TTC549 (cell line): ENCODE results near the gene FOXC1.

Experiments
- FAIRE-seq: peaks from 2 replicates; lab custom pipeline; 2012; peaks lifted over from hg19 to GRCh38; lab: Jason Lieb, UNC

The FOXC1 gene

DNA sequence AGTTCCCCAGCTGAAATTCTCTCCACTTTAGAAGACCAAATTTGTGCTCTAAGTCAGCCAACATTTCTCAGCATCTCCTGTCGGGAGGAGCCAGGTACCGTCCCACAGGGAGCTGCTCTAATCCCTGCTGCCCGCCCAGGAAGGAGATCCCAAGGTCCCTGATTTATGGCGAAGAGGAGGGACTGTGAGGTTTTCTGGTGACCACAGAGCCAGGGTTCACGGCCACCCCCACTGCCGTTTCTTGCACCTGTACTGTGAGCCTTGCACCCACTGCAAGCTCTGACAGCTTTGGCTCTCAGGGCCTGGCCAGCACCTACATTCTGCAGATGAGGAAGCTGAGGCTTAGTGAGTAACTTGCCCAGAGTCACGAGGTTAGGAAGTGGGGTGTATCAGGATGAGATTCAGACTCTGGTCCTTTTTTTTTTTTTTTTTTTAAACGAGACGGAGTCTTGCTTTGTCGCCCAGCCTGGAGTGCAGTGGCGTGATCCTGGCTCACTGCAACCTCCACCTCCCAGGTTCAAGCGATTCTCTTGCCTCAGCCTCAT lies 34.9 kb downstream of the FOXC1 start:
- FAIRE-seq: no peak

DNA sequence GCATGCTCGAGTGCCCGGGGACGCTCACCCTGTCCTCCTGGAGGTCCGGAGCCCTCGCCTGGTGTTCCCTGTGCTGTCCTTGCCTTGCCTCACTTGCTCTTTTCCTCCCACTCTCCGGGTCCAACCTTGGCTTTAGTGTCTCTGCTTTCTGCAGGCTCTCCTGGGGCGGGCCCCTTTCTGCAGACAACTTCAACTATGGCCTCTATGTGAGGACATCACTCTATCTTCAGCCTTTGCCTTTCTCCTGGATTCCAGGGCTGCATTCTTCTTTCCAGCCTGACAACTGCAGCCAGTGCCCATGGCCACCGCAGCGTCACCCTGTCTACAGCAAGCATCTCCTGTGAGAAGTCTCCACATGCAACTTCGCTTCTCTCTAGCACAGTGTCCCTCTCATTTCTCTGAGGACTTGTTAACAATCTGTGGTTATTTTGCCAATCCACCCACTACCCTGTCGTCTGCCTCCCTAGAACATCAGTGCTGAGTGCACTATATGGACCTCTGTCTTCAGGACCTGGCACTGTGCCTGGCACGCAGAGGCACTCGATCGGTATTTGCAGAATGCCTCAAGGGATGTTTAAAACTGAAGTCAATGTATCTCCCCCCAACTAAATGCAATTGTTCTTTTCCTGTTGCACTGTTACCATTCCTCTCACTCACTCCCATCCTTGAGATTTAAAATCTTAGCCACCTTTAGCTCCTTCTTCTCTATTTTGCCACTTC lies 35.9 kb downstream of the FOXC1 start:
- FAIRE-seq: no peak

DNA sequence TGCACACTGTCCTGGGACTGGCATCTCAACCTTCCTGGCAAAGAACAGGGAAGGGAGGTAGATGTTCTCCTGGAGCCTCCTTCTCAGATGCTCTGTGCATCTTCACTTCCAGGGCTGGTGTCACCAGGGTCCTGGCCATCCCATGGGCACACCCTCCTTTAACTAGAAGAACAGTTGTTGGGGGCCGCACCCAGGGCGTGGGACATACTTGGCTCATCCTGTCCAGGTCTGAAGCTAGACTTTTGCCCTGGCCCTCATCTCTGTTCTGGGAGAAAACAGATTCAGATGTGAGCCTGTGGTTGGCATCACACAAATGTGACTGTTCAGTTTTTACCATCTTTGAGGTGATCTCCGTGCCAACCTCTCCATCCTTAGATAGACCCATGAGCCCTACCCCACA lies 41.6 kb downstream of the FOXC1 start:
- FAIRE-seq: no peak

DNA sequence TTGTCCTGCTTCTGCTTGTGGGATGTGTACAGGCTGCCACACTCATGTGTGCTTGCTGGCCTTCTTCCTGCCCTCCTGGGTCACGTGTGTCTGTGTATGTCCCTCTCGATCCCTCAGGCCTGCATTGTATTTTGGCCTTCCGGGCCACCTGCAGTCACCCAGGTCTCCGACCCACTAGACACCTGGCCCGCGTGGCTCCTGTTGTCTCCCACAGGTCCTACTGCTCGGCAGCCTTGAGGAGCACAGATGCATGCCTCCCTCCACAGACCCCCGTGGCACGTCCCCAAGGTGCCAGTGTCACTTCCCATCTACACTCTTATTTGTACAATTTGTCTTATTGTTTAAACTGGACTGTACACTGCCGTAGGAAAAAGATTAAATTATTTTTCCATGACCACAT lies 43.1 kb downstream of the FOXC1 start:
- FAIRE-seq: no peak

DNA sequence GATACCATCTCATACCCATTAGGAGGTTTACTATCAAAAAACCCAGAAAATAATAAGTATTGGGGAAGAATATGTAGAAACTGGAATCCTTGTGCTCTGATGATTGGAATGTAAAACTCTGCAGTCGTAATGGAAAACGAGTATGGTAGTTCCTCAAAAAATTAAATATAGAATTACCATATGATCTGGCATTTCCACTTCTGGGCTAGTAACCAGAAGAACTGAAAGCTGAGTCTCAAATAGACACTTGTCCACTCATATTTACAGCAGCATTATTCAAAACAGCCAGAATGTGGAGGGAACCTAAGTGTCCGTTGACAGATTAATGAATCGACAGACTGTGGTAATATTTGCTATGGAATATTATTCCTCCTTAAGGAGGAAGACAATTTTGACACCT lies 44.3 kb downstream of the FOXC1 start:
- FAIRE-seq: no peak

DNA sequence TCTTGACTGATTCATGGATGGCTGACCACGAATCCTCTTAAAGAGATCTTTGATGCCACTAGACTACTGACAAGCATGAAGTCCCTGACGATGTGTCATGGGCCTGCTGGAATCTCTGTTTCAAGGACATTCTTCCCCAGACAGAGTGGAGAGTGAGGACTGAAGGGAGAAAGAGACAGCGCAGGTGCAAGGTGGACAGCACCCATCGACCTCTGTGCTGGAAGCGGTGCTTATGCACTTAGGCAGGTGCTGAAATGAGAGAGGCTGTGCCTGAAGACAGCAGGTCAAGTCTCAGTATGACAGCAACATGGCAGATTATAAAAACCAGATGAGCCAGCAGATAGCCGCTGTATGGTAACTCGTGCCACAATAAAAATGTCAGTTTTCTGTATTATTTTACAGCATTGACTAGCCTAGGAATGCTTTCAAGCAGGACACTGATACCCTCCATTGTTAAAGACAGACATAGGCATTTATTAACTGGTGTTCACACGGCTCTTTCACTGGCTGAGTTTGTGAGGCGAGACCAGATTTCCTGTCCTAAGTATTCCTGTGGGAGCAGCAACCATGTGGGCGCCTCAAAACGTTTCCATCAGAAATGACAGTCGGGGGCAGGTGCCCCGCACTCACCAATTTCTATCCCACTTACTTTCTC lies 47.5 kb downstream of the FOXC1 start:
- no peak for FAIRE-seq

DNA sequence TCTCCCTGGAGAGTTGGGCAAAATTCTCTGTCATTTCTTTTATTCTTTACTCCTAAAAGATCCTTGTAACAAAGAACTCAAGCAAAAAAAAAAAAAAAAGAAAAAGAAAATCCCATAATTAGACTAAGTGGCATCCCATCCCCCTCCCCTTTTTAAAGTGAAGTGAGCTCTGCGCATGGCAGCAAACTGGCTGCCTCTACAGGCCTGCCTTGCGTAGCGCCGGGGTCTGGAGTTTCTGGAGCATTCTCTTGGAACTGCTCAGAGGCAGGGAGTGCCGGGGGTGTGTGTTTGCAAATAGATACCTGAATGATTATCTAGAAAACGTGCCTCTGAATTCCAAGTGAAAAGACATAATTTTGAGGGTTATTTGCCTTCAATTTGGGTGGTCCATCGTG lies 48.1 kb downstream of the FOXC1 start:
- no peak for FAIRE-seq

DNA sequence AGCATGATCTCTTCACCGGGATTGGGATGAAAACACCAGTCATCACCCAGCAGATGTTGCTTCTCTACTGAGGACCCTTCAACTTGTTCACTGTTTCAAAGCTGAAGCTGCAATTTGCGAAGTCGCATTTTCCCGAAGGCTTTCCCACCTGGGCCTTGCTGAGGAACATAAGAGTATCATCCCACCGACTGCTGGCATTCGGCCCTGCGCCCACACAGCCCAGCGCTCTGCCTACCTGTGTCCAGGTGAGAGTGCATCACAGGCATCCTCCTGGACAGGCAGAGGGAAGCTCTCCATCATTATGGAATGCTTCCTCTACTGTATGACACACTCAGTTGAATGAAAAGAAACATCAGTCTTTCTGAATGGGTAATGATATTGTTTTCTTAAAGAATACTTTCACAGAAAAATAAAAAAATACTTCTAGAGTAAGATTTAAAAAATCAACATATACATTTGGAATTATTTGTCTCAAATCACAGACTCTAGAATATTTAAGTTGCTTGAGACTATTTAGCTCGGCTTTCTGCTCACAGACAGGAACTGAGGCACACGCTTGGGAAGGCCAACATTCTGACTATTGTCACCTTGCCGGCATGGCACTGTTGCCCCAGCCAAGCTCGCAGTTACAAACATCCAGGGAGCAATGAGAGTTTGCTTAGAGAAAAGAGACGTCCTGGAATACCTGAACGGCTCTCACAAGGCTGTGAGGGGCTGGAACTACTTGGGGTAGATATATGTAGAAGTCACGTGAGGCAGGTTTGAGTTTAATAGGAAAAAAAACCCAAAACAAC lies 48.7 kb downstream of the FOXC1 start:
- FAIRE-seq: no peak

DNA sequence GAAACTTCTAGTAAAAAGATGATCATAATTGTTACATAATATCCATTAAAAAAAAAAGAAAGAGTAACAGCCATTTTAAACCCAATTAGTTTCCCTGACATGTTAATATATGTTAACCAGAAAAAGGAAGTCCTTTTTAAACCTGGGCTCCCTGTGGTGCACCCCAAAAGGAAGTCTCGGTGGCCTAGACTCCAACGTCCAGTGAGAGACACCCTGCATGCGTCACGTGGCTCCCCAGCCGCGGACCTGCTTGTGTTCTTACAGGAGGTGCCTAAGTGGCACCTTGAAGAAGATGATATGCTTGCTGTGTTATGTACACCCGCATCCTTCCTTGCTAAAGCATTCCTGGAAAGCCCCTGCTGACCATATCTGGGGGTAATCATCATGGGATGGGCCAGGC lies 50.1 kb downstream of the FOXC1 start:
- no peak for FAIRE-seq

DNA sequence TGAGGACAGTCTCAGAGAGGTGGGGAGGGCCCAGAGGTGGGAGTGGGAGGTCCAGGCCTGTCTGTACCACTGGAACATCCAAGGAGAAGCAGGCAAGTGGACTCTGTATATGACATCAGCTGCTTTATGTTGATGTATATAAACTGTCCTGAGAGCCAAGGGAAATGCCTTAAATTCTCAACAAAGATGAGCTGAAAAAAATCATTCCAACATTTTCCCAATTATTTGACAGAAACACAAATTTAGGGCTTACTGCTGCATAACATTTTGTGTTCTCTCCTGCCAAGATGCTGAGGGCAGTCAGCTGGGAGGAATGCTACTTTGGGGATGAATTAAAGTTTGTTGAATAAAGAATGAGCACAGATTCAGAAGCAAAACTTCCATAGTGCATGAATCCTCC lies 52.8 kb downstream of the FOXC1 start:
- no peak for FAIRE-seq
